HG03095 (cell line): ENCODE data around the gene CCDC83.
"Not testable (repeated sequence)": the region's sequence is repeated elsewhere in the genome, so short reads cannot be mapped to it uniquely, and the experiment has no call there.

Experiments used
- ATAC-seq: cut with Tn5 transposase; IDR thresholded peaks from one replicate; pipeline ENCODE4 v1.9.1; 2021; ENCODE audit warnings: moderate library complexity; ENCODE audit not compliant: unreplicated experiment

Gene CCDC83

GRCh38 chr11:85939099-85940015 is 84.2 kb downstream of the CCDC83 start:
- no peak for ATAC-seq

- ATAC-seq: no peak
These were observed 86.3 kb downstream of the CCDC83 start for GRCh38 chr11:85941380-85941973.

- ATAC-seq: no peak
These were observed 90.1 kb downstream of the CCDC83 start for GRCh38 chr11:85945296-85945695.

GRCh38 chr11:85945788-85946187 is 90.6 kb downstream of the CCDC83 start:
- no peak for ATAC-seq

- no peak for ATAC-seq
These were observed 91.0 kb downstream of the CCDC83 start for GRCh38 chr11:85946221-85946620.

GRCh38 chr11:85947431-85948272 is 92.5 kb downstream of the CCDC83 start:
- ATAC-seq: no peak

GRCh38 chr11:85948884-85949283 is 93.7 kb downstream of the CCDC83 start:
- no peak for ATAC-seq

GRCh38 chr11:85949798-85950197 is 94.6 kb downstream of the CCDC83 start:
- no peak for ATAC-seq

- no peak for ATAC-seq
These were observed 95.3 kb downstream of the CCDC83 start for GRCh38 chr11:85950317-85951048.

- no peak for ATAC-seq
These were observed 95.8 kb downstream of the CCDC83 start for GRCh38 chr11:85951049-85951405.

- ATAC-seq: no peak
These were observed 96.4 kb downstream of the CCDC83 start for GRCh38 chr11:85951428-85952107.

GRCh38 chr11:85952108-85952485 is 96.9 kb downstream of the CCDC83 start:
- ATAC-seq: not testable (repeated sequence)

- ATAC-seq: no peak
These were observed 98.4 kb downstream of the CCDC83 start for GRCh38 chr11:85953491-85954143.

- ATAC-seq: no peak
These were observed 100.3 kb downstream of the CCDC83 start for GRCh38 chr11:85955531-85955930.

GRCh38 chr11:85960678-85961077 is 105.5 kb downstream of the CCDC83 start:
- no peak for ATAC-seq

GRCh38 chr11:85961130-85961529 is 105.9 kb downstream of the CCDC83 start:
- no peak for ATAC-seq

GRCh38 chr11:85961930-85962363 is 106.8 kb downstream of the CCDC83 start:
- no peak for ATAC-seq

GRCh38 chr11:85965202-85965601 is 110.0 kb downstream of the CCDC83 start:
- ATAC-seq: no peak

GRCh38 chr11:85967457-85967856 is 112.3 kb downstream of the CCDC83 start:
- ATAC-seq: no peak
